GM12875 (cell line): ENCODE data around the gene PLAAT2.

Experiments
- H3K4me3 ChIP-seq: one replicate; pipeline ENCODE4 v1.5.1; 2011; ENCODE audit warnings: low read depth, low read length, control low read depth
- TF ChIP-seq, protein P1 (sequence below): IDR thresholded peaks from 2 replicates; pipeline ENCODE4 v1.5.1; 2011; ENCODE audit warnings: low read depth, mild to moderate bottlenecking, control low read depth, inconsistent platforms, low read length, moderate library complexity, borderline replicate concordance; ENCODE audit not compliant: insufficient read depth

The PLAAT2 gene

DNA sequence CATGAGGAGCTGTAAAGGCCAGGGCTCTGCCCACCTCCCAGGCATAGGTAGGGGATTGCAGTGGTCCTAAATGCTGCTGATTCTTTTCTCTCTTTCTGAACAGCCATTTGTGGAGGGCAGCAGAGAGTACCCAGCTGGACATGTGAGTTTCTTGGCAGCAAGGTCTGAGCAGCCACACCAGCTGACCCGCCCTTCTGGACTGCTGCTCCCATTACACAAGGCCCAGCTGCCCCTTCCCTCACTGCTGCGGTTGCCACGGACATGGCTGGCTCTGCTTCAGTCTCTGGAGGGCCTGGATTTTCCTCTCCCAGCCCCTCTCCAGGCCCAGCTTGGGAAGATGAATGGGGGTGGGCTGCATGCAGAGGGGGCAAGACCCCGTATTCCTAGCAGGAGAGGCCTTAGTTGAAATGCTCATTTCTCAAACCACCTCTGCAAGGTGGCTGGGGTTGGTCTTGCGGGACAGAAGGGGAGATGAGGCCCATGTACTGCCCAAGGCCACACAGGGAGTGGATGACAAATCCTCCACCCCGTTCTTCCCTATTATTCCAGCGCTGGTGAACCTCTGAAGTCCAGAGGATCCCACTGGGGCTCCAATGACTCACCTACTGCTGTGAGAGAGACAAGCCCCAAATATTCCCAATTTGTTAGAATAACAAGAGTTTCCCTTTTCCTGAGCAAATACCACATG is 52.7 kb downstream of the PLAAT2 start:
- no peak overlapping the region for H3K4me3 ChIP-seq
- TF ChIP-seq, protein P1, sequence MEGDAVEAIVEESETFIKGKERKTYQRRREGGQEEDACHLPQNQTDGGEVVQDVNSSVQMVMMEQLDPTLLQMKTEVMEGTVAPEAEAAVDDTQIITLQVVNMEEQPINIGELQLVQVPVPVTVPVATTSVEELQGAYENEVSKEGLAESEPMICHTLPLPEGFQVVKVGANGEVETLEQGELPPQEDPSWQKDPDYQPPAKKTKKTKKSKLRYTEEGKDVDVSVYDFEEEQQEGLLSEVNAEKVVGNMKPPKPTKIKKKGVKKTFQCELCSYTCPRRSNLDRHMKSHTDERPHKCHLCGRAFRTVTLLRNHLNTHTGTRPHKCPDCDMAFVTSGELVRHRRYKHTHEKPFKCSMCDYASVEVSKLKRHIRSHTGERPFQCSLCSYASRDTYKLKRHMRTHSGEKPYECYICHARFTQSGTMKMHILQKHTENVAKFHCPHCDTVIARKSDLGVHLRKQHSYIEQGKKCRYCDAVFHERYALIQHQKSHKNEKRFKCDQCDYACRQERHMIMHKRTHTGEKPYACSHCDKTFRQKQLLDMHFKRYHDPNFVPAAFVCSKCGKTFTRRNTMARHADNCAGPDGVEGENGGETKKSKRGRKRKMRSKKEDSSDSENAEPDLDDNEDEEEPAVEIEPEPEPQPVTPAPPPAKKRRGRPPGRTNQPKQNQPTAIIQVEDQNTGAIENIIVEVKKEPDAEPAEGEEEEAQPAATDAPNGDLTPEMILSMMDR = no peak

DNA sequence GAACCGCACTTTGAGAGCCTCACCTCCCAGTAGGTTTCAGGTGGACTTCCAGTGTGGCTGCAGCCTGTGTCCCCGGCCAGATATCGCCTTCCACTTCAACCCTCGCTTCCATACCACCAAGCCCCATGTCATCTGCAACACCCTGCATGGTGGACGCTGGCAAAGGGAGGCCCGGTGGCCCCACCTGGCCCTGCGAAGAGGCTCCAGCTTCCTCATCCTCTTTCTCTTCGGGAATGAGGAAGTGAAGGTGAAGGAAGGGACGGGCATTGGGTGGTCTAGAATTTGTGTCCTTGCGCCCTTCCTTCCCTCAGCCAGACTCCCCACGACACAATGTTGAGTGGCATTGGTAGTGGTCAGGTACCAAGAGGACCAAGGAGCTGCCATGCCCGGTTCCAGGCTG is 54.4 kb downstream of the PLAAT2 start:
- no peak overlapping the region for H3K4me3 ChIP-seq
- TF ChIP-seq, protein P1 = no peak

DNA sequence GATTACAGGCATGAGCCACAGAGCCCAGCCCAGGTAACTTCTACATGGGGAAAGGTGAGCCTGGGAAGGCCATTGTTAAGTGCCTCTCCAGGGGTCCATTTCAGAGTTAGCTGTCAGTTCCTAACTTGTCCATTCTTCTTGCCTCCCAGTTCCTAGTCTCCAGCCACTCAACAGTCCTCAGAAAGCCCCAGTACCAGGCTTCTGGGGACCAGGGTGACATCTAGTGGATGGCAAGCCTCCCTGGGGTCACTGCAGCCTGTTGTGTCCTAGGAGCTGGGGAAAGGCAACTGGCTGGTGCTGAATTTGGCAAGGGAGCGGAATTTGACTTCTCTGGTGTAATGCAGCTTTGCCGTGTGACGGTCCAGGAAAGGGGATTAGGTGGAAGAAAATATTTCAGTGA is 55.2 kb downstream of the PLAAT2 start:
- no peak overlapping the region for H3K4me3 ChIP-seq
- TF ChIP-seq, protein P1 = peak; percentile 50

DNA sequence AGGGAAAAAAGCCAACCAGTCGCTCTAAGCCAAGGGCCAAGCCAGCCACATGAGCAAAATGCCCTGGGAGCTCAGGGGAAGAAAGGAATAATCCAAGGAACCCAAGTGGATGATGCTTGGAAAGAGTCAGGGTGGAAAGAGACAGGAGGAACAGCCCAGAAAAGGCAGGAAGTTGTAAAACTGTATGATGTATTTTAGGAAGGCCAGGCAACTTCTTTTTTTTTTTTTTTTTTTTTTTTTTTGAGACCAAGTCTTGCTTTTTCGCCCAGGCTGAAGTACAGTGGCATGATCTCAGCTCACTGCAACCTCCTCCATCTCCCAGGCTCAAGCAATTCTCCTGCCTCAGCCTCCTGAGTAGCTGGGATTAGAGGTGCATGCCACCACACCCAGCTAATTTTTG is 55.7 kb downstream of the PLAAT2 start:
- TF ChIP-seq, protein P1 = no peak
- no peak overlapping the region for H3K4me3 ChIP-seq

DNA sequence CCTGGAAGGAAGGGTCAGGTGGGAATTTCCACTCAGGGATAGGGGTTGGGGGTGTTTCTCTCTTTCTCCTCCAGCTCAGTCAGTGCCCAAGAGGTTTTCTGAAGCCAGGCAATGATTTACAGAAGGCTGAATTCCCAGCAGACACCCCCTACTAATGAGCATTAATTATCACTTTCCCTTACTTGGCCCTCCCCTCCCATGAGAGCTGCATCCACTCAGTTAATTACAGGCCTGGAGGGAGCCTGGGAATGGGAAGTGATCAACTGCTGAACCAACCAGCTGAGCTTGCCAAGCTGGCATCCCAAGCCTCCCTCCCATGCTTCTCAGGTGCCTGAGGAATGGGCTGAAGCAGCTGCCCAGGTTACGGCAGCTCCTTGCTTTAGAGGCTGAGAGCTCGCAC is 56.3 kb downstream of the PLAAT2 start:
- H3K4me3 ChIP-seq = no peak overlapping the region
- TF ChIP-seq, protein P1 = no peak

DNA sequence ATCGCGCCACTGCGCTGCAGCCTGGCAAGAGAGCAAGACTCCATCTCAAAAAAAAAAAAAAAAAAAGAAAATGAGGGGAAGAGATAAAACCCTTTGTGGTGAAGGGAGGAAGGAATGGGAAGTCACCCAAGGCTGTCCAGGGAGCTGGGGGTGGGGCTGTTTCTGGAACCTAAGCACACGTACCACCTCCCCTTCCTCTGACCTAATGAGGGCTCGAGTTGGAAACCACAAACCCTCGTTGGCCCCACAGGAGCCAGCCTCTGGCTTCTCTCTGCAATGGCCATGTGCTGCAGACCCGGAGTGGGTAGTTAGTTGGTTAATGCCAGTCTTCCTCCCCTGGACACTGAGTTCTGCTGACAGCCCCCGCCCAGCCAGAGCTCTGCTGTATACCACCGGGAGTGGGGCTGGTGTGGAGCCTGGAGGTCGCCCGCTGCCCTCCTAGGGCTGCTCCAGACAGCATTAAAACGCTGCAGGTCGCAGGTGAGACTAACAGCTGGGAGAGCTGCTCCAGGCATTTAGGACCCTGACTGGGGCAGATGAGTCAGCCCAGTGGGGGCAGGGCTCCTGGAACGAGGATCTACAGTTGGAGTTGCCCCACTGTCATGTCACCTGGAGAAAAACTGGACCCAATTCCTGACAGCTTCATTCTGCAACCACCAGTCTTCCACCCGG is 57.2 kb downstream of the PLAAT2 start, which contains the start of gene LGALS12:
Gene LGALS12, plus strand, starts transcription at position 228 of the 672 bp plus-strand sequence. Its CDS starts 375 bp downstream, at position 603.
- H3K4me3 ChIP-seq = no peak within 1 kb of the TSS
- TF ChIP-seq, protein P1 = no peak
